Smooth muscle cell (in vitro differentiated cells): Measurements from ENCODE around the gene PSTK. TPM values are rescaled to one million over a fixed set of nuclear protein-coding genes. Genes with fewer than 3 reads are reported as not detected.

ENCODE experiments used
- DNase-seq: peaks from one replicate; lab custom pipeline; 2025; ENCODE audit not compliant: unreplicated experiment; lab: John Stamatoyannopoulos, UW
- H2AFZ ChIP-seq: fragments of 200-600 bp; sonication (generic); 2 replicates; pipeline ENCODE4 v1.6.0; 2016; ENCODE audit warnings: antibody characterized with exemption, low read depth, mild to moderate bottlenecking
- H3F3A ChIP-seq: fragments of 200-600 bp; sonication (generic); 2 replicates; pipeline ENCODE4 v1.6.0; 2017; ENCODE audit warnings: antibody characterized with exemption, low read depth
- H3K27ac ChIP-seq: fragments of 200-600 bp; sonication (generic); 2 replicates; pipeline ENCODE4 v1.5.1; 2016; ENCODE audit warnings: low read depth, mild to moderate bottlenecking
- H3K27me3 ChIP-seq: fragments of 200-600 bp; sonication (generic); 2 replicates; pipeline ENCODE4 v1.6.1; 2016; ENCODE audit warnings: low read depth, mild to moderate bottlenecking
- H3K36me3 ChIP-seq: fragments of 200-600 bp; sonication (generic); 2 replicates; pipeline ENCODE4 v1.5.1; 2016; ENCODE audit warnings: low read depth
- H3K4me1 ChIP-seq: fragments of 200-600 bp; sonication (generic); 2 replicates; pipeline ENCODE4 v1.5.1; 2016; ENCODE audit warnings: low read depth
- H3K4me2 ChIP-seq: fragments of 200-600 bp; sonication (generic); 2 replicates; pipeline ENCODE4 v1.6.0; 2016; ENCODE audit warnings: mild to moderate bottlenecking
- H3K4me3 ChIP-seq: fragments of 200-600 bp; sonication (generic); 2 replicates; pipeline ENCODE4 v1.5.1; 2016; ENCODE audit warnings: mild to moderate bottlenecking
- H3K79me2 ChIP-seq: fragments of 200-600 bp; sonication (generic); 2 replicates; pipeline ENCODE4 v1.6.0; 2016; ENCODE audit warnings: low read depth, mild to moderate bottlenecking
- H3K9ac ChIP-seq: fragments of 200-600 bp; sonication (generic); 2 replicates; pipeline ENCODE4 v1.6.0; 2016; ENCODE audit warnings: low read depth
- H3K9me3 ChIP-seq: fragments of 200-600 bp; sonication (generic); replicated peaks from 2 replicates; pipeline ENCODE4 v1.5.1; 2016; ENCODE audit warnings: low read depth
- H4K20me1 ChIP-seq: fragments of 200-600 bp; sonication (generic); 2 replicates; pipeline ENCODE4 v1.6.0; 2016; ENCODE audit warnings: low read depth
- CTCF ChIP-seq: fragments of 200-600 bp; sonication (generic); IDR thresholded peaks from 2 replicates; pipeline ENCODE4 v1.5.1; 2017; ENCODE audit warnings: borderline replicate concordance, mild to moderate bottlenecking, antibody characterized with exemption; ENCODE audit not compliant: insufficient read depth, poor library complexity, severe bottlenecking
- WGBS: methylation state at CpG from one replicate; pipeline ENCODE4 v1.1.7; 2016; ENCODE audit warnings: low lambda C conversion rate; 5-methylcytosine and 5-hydroxymethylcytosine counted together
- polyA plus RNA-seq: library from polyadenylated mRNA; unstranded; fragments of >200 nt; fragmentation: Nextera tagmentation; extraction: Ambion mirVana; gene quantifications from 2 replicates; pipeline ENCODE4 v1.2.1, GENCODE V29; 2016
- total RNA-seq: library from RNA; depleted of rRNA; stranded (reverse); fragments of >200 nt; gene quantifications from 2 replicates; pipeline ENCODE4 v1.2.3, GENCODE V29; 2014

Gene PSTK
- total and polyA plus RNA-seq, 2 experiments from 2014 or later = 7.0 to 14.2 TPM

DNA sequence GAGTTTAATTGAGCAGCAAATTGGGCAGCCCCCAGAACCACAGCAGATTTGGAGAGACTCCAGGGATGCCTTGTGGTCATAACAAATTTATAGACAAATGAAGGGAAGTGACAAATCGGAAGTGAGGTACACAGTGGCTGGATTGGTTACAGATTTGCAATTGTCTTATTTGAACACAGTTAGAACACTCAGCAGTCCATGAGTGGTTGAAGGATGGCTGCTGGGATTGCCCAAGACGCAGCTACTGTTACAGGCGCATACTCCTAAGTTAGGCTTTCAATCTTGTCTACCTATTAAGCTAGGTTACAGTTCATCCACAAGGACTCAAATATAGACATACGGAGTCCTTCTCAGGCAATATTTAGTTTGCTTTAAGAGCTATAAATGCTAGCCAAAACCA, 36.0 kb downstream of the PSTK start:
- H3K4me2 ChIP-seq = no peak overlapping the region
- WGBS = 93% methylated on average over 4 of the region's 4 CpGs
- no peaks in the 10 kb centered on the region for H4K20me1 ChIP-seq
- H3K79me2 ChIP-seq = no peaks in the 10 kb centered on the region
- H3K27me3 ChIP-seq = no peaks in the 10 kb centered on the region
- H2AFZ ChIP-seq = no peak overlapping the region
- no peak for DNase-seq
- H3K27ac ChIP-seq = no peak overlapping the region
- H3K9ac ChIP-seq = no peak overlapping the region
- H3K4me3 ChIP-seq = no peak overlapping the region
- no peaks in the 10 kb centered on the region for H3K4me1 ChIP-seq
- no peaks in the 10 kb centered on the region for H3F3A ChIP-seq
- H3K36me3 ChIP-seq = no peaks in the 10 kb centered on the region
- TF ChIP-seq CTCF = no peak
- no peaks in the 10 kb centered on the region for H3K9me3 ChIP-seq

GRCh38 chr10:123017421-123018165, 37.4 kb downstream of the PSTK start:
- no peak overlapping the region for H3K4me2 ChIP-seq
- no peak overlapping the region for H3K9ac ChIP-seq
- H3K9me3 ChIP-seq = no peaks in the 10 kb centered on the region
- no peaks in the 10 kb centered on the region for H3F3A ChIP-seq
- H4K20me1 ChIP-seq = no peaks in the 10 kb centered on the region
- TF ChIP-seq CTCF = no peak
- no peak overlapping the region for H3K27ac ChIP-seq
- no peaks in the 10 kb centered on the region for H3K36me3 ChIP-seq
- H3K4me1 ChIP-seq = no peaks in the 10 kb centered on the region
- H3K4me3 ChIP-seq = no peak overlapping the region
- no peaks in the 10 kb centered on the region for H3K79me2 ChIP-seq
- H2AFZ ChIP-seq = no peak overlapping the region
- DNase-seq = no peak
- 56% methylated on average over 9 of the region's 9 CpGs for WGBS
- no peaks in the 10 kb centered on the region for H3K27me3 ChIP-seq

DNA sequence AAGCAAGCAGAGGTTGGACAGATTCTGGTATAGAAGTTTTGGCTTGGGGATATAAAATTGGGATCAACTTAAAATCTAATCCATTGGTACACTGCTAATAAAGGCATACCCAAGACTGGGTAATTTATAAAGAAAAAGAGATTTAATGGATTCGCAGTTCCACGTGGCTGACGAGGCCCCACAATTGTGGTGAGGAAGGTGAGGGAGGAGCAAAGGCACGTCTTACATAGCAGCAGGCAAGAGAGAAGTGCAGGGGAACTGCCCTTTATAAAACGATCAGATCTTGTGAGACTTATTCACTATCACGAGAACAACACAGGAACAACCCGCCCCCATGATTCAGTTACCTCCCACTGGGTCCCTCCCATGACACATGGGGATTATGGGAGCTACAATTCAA, 38.3 kb downstream of the PSTK start:
- Histone ChIP-seq H3K4me3 (no peak overlapping the region), H3K9ac (no peak overlapping the region), H3K36me3 (no peaks in the 10 kb centered on the region), H3K27me3 (no peaks in the 10 kb centered on the region), H3K79me2 (no peaks in the 10 kb centered on the region), H3K27ac (no peak overlapping the region), H4K20me1 (no peaks in the 10 kb centered on the region), H3K4me1 (no peaks in the 10 kb centered on the region), H3K9me3 (no peaks in the 10 kb centered on the region), H2AFZ (no peak overlapping the region), H3K4me2 (no peak overlapping the region), H3F3A (no peaks in the 10 kb centered on the region)
- WGBS = 86% methylated on average over 7 of the region's 7 CpGs
- TF ChIP-seq CTCF = no peak
- no peak for DNase-seq

GRCh38 chr10:123019264-123019663, 39.1 kb downstream of the PSTK start:
- H3K79me2 ChIP-seq = no peaks in the 10 kb centered on the region
- no peak overlapping the region for H3K4me3 ChIP-seq
- no peaks in the 10 kb centered on the region for H3K27me3 ChIP-seq
- H2AFZ ChIP-seq = no peak overlapping the region
- no peaks in the 10 kb centered on the region for H4K20me1 ChIP-seq
- no peaks in the 10 kb centered on the region for H3K4me1 ChIP-seq
- H3K36me3 ChIP-seq = no peaks in the 10 kb centered on the region
- no peak overlapping the region for H3K4me2 ChIP-seq
- H3K27ac ChIP-seq = no peak overlapping the region
- no peaks in the 10 kb centered on the region for H3F3A ChIP-seq
- H3K9ac ChIP-seq = no peak overlapping the region
- H3K9me3 ChIP-seq = no peaks in the 10 kb centered on the region
- DNase-seq = no peak
- TF ChIP-seq CTCF = no peak
- 73% methylated on average over 3 of the region's 3 CpGs for WGBS
